NT2/D1 (cell line): Measurements from ENCODE around the gene SLC6A8.

Source experiments
- SUZ12 ChIP-seq: IDR thresholded peaks from 2 replicates; pipeline ENCODE4 v1.6.1; 2011; ENCODE audit not compliant: insufficient read length, insufficient read depth; ENCODE audit errors: extremely low read depth
- YY1 ChIP-seq: IDR thresholded peaks from 2 replicates; pipeline ENCODE4 v1.6.1; 2011; ENCODE audit not compliant: insufficient read length, insufficient read depth
- ZNF274 ChIP-seq: IDR thresholded peaks from 2 replicates; pipeline ENCODE4 v1.6.1; 2011; ENCODE audit warnings: mild to moderate bottlenecking, low read depth, low read length

GRCh38 chrX:153704021-153704526, 16.3 kb downstream of the SLC6A8 start:
- no peak for TF ChIP-seq SUZ12
- no peak for TF ChIP-seq ZNF274
- TF ChIP-seq YY1, result no peak
